Panc1 (cell line): Measurements from ENCODE around the gene PPP1R12A. TPM values are rescaled to one million over a fixed set of nuclear protein-coding genes. Genes with fewer than 3 reads are reported as not detected.

Experiments
- ATAC-seq: fragments of 200-7000 bp; cut with Tn5 transposase; 2 replicates; pipeline ENCODE4 v1.9.1; 2020; ENCODE audit warnings: mild to moderate bottlenecking, moderate library complexity
- BruUV-seq: library from RNA; stranded (reverse); fragments of 400-500 nt; replicated peaks from 2 replicates; lab custom pipeline; 2021; lab: Mats Ljungman, UMichigan
- CTCF ChIA-PET: fragments of 300-600 bp; sonication (Branson Sonifier 250); formaldehyde crosslinking; loops from one replicate; lab custom pipeline; 2022; ENCODE audit warnings: antibody characterized with exemption; lab: Charles Lee
- POLR2A ChIA-PET: fragments of 300-600 bp; sonication (Branson Sonifier 250); formaldehyde crosslinking; loops from one replicate; lab custom pipeline; 2022; ENCODE audit warnings: antibody characterized with exemption; lab: Charles Lee
- DNase-seq: peaks from one replicate; pipeline ENCODE4 v3.0.0-alpha.2; 2010; ENCODE audit warnings: low read depth, low spot score
- H3K27ac ChIP-seq: 2 replicates; pipeline ENCODE4 v1.5.1; 2011; ENCODE audit warnings: mild to moderate bottlenecking, low read length, inconsistent platforms
- H3K27me3 ChIP-seq: fragments of 200-500 bp; sonication (Bioruptor generic); 2 replicates; pipeline ENCODE4 v1.6.0; 2014; ENCODE audit warnings: low read length, inconsistent platforms; ENCODE audit not compliant: control insufficient read depth, insufficient read depth
- H3K36me3 ChIP-seq: fragments of 200-500 bp; sonication (Bioruptor generic); 2 replicates; pipeline ENCODE4 v1.5.1; 2014; ENCODE audit warnings: inconsistent platforms, mild to moderate bottlenecking, low read length, moderate library complexity; ENCODE audit not compliant: control insufficient read depth, insufficient read depth
- H3K4me1 ChIP-seq: 2 replicates; pipeline ENCODE4 v1.5.1; 2011; ENCODE audit warnings: inconsistent platforms, mild to moderate bottlenecking, low read length, moderate library complexity; ENCODE audit not compliant: control insufficient read depth, insufficient read depth
- H3K4me3 ChIP-seq, 2 experiments: 2 replicates each; pipeline ENCODE4 v1.5.1; 2011 to 2012; ENCODE audit warnings: low read depth in 2 of 2, low read length in 2 of 2, mild to moderate bottlenecking in 2 of 2, inconsistent platforms in 1 of 2, moderate library complexity in 1 of 2
- H3K9me3 ChIP-seq: fragments of 200-500 bp; sonication (Bioruptor generic); 2 replicates; pipeline ENCODE4 v1.5.1; 2014; ENCODE audit warnings: low read depth, mild to moderate bottlenecking, inconsistent platforms, low read length, moderate library complexity; ENCODE audit not compliant: control insufficient read depth, insufficient read depth
- CTCF ChIP-seq: fragments of 450-650 bp; IDR thresholded peaks from 2 replicates; pipeline ENCODE4 v1.5.1; 2017; ENCODE audit warnings: mild to moderate bottlenecking
- POLR2AphosphoS5 ChIP-seq: IDR thresholded peaks from 2 replicates; pipeline ENCODE4 v1.6.1; 2012; ENCODE audit warnings: mild to moderate bottlenecking, low read depth, low read length, moderate library complexity
- SIN3A ChIP-seq: IDR thresholded peaks from 2 replicates; pipeline ENCODE4 v1.6.1; 2012; ENCODE audit warnings: low read depth, mild to moderate bottlenecking, low read length, moderate library complexity, borderline replicate concordance; ENCODE audit not compliant: insufficient read depth
- TCF7L2 ChIP-seq: IDR thresholded peaks from 2 replicates; pipeline ENCODE4 v1.6.1; 2011; ENCODE audit warnings: mild to moderate bottlenecking, low read depth, low read length, inconsistent platforms
- in situ Hi-C: cut with HindIII; loops from 2 replicates; pipeline ENCODE4 v1.10.0; 2016; ENCODE audit warnings: low sequenced_read_pairs, low pct_unique_long_range_greater_than_20kb
- intact Hi-C: fragments of 100-400 bp; cut with micrococcal nuclease; formaldehyde crosslinking; loops from one replicate; pipeline ENCODE4 v1.10.0; 2022; ENCODE audit not compliant: unreplicated experiment
- total RNA-seq: library from RNA; stranded (reverse); gene quantifications from one replicate; pipeline ENCODE4 v1.2.1, GENCODE V29; 2021; ENCODE audit not compliant: unreplicated experiment
- TF ChIP-seq, protein P1 (sequence below), 2 experiments: IDR thresholded peaks; 2 replicates each; pipeline ENCODE4 v1.6.1; 2011 to 2012; ENCODE audit warnings: low read depth in 2 of 2, control low read depth in 1 of 2, low read length in 1 of 2, mild to moderate bottlenecking in 1 of 2, moderate library complexity in 1 of 2; ENCODE audit not compliant: insufficient read depth in 1 of 2

PPP1R12A gene
- total RNA-seq, 1 experiment from 2014 or later = 61.6 TPM

- intact Hi-C loops = no loop called here
- no TSS peak for BruUV-seq
- DNase-seq = no peak
- in situ Hi-C loops = no loop called here
- Histone ChIP-seq H3K9me3 (no peaks in the 10 kb centered on the region), H3K27me3 (no peaks in the 10 kb centered on the region), H3K27ac (no peak overlapping the region; the same call in 1 of the 2 replicates), H3K4me1 (peaks cover 20% of the 10 kb centered on the region), H3K4me3 (no peak overlapping the region; a peak in 2 of 4 replicates), H3K36me3 (peaks cover 11% of the 10 kb centered on the region)
- TF ChIP-seq SIN3A (no peak), POLR2AphosphoS5 (no peak), CTCF (no peak), TCF7L2 (no peak)
- TF ChIP-seq, protein P1, sequence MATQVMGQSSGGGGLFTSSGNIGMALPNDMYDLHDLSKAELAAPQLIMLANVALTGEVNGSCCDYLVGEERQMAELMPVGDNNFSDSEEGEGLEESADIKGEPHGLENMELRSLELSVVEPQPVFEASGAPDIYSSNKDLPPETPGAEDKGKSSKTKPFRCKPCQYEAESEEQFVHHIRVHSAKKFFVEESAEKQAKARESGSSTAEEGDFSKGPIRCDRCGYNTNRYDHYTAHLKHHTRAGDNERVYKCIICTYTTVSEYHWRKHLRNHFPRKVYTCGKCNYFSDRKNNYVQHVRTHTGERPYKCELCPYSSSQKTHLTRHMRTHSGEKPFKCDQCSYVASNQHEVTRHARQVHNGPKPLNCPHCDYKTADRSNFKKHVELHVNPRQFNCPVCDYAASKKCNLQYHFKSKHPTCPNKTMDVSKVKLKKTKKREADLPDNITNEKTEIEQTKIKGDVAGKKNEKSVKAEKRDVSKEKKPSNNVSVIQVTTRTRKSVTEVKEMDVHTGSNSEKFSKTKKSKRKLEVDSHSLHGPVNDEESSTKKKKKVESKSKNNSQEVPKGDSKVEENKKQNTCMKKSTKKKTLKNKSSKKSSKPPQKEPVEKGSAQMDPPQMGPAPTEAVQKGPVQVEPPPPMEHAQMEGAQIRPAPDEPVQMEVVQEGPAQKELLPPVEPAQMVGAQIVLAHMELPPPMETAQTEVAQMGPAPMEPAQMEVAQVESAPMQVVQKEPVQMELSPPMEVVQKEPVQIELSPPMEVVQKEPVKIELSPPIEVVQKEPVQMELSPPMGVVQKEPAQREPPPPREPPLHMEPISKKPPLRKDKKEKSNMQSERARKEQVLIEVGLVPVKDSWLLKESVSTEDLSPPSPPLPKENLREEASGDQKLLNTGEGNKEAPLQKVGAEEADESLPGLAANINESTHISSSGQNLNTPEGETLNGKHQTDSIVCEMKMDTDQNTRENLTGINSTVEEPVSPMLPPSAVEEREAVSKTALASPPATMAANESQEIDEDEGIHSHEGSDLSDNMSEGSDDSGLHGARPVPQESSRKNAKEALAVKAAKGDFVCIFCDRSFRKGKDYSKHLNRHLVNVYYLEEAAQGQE (IDR thresholded peaks at IDR 0.05; ENCODE audit: insufficient read depth in 1 of 2, low read depth in 2 of 2, low read length in 1 of 2) = no peak
- ChIA-PET CTCF (no interaction called here), POLR2A (no interaction called here)
- no peak for ATAC-seq
These were observed 1.8 kb upstream of the PPP1R12A start for GRCh38 chr12:79936670-79937069.

DNA sequence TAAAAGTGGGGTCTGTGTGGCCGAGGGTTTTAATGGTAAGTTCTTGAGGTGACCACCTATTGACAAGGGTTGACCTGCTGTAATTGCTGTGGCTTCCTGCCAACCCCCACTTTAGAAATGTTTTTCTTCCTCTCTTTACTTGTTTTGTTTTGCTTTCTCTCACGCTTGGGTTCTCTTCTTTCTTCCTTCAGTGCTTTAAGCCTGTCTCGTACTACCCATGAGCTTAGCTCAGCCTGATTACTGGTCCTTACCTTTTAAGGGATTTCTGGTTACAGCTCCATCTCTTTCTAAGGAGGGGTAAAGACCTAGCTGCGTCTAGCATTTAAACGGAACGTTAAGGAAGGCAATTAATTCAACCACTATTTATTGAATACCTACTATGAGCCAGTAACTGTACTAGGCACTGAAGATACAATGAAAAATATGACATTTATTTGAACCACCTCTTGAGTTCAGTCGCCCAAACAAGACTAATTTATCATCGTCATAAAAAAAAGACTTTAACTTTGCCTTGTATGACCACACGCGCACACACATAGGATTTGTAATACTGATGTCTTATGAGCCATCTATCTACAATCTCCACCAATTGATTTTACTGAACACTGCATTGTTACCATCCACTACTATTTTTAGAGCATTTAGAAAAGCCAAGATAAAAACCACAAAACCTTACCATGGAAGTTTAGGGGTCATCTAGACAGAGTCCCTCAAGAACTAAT is 888 bp upstream of the PPP1R12A start:
- H3K9me3 ChIP-seq = no peaks in the 10 kb centered on the region
- intact Hi-C loops = no loop called here
- BruUV-seq = TSS peak; percentile 93
- peaks cover 23% of the 10 kb centered on the region for H3K4me1 ChIP-seq
- ATAC-seq (no peak), DNase-seq (no peak)
- peaks cover 11% of the 10 kb centered on the region for H3K36me3 ChIP-seq
- ChIA-PET POLR2A (no interaction called here), CTCF (no interaction called here)
- H3K27me3 ChIP-seq = no peaks in the 10 kb centered on the region
- TF ChIP-seq POLR2AphosphoS5 (no peak), SIN3A (no peak), CTCF (no peak), TCF7L2 (no peak)
- TF ChIP-seq, protein P1 (IDR thresholded peaks at IDR 0.05; ENCODE audit: insufficient read depth in 1 of 2, low read depth in 2 of 2, low read length in 1 of 2) = no peak
- H3K27ac ChIP-seq = peak overlapping the region; percentile 99
- in situ Hi-C loops = no loop called here
- peak overlapping the region; percentile 98 for H3K4me3 ChIP-seq
